Measurements from ENCODE around the gene CHRD. TPM values are rescaled to one million over a fixed set of nuclear protein-coding genes. Genes with fewer than 3 reads are reported as not detected.
A peak's percentile ranks its signal among the peaks of the same experiment; 100 is the strongest.

CHRD gene
- polyA plus RNA-seq (2012; ENCODE audit: low read depth, missing spikeins) = 0.05 TPM

- DNase-seq (ENCODE audit: insufficient read length, low spot score) (no peak), FAIRE-seq (no peak)
- TF ChIP-seq PAX5 (IDR thresholded peaks at IDR 0.05; ENCODE audit: insufficient read depth, low read length, severe bottlenecking) (no peak), SPI1 (IDR thresholded peaks at IDR 0.05; ENCODE audit: low read depth, low read length) (no peak), POU2F2 (IDR thresholded peaks at IDR 0.05; ENCODE audit: low read depth, low read length) (no peak), TAF1 (IDR thresholded peaks at IDR 0.05; ENCODE audit: low read depth, low read length) (no peak), POLR2A (IDR thresholded peaks at IDR 0.05; ENCODE audit: low read depth, low read length) (no peak), POLR2AphosphoS5 (IDR thresholded peaks at IDR 0.05; ENCODE audit: low read depth, low read length) (no peak)
Measured at GRCh38 chr3:184379358-184380184, at the start of gene CHRD. Gene CHRD, plus strand, starts transcription at chr3:184380054. Its CDS starts 265 bp downstream, at chr3:184380319.

GRCh38 chr3:184332370-184333090 lies 47.3 kb upstream of the CHRD start:
- FAIRE-seq = no peak
- no peak for DNase-seq (ENCODE audit: insufficient read length, low spot score)
- TF ChIP-seq POLR2AphosphoS5 (IDR thresholded peaks at IDR 0.05; ENCODE audit: low read depth, low read length) (0 out of 2 replicates have a peak, but pooled peaks have one; percentile 42), PAX5 (IDR thresholded peaks at IDR 0.05; ENCODE audit: insufficient read depth, low read length, severe bottlenecking) (no peak), POLR2A (IDR thresholded peaks at IDR 0.05; ENCODE audit: low read depth, low read length) (peak; percentile 11; the same call in 1 of the 2 replicates)

- no peak for FAIRE-seq
- no peak for DNase-seq (ENCODE audit: insufficient read length, low spot score)
- no peak for TF ChIP-seq PAX5 (IDR thresholded peaks at IDR 0.05; ENCODE audit: insufficient read depth, low read length, severe bottlenecking)
- peak; percentile 61 for TF ChIP-seq POLR2AphosphoS5 (IDR thresholded peaks at IDR 0.05; ENCODE audit: low read depth, low read length)
Measured at GRCh38 chr3:184333190-184333589, 46.7 kb upstream of the CHRD start.

- no peak for FAIRE-seq
- TF ChIP-seq POLR2AphosphoS5 (IDR thresholded peaks at IDR 0.05; ENCODE audit: low read depth, low read length) (peak; percentile 81), POLR2A (IDR thresholded peaks at IDR 0.05; ENCODE audit: low read depth, low read length) (peak; percentile 65), TAF1 (IDR thresholded peaks at IDR 0.05; ENCODE audit: low read depth, low read length) (no peak), SPI1 (IDR thresholded peaks at IDR 0.05; ENCODE audit: low read depth, low read length) (no peak)
Measured at GRCh38 chr3:184333700-184334099, 46.2 kb upstream of the CHRD start.

GRCh38 chr3:184334470-184335158 lies 45.2 kb upstream of the CHRD start:
- DNase-seq (ENCODE audit: insufficient read length, low spot score) = no peak
- no peak for FAIRE-seq
- TF ChIP-seq POLR2A (IDR thresholded peaks at IDR 0.05; ENCODE audit: low read depth, low read length) = no peak
- TF ChIP-seq TAF1 (IDR thresholded peaks at IDR 0.05; ENCODE audit: low read depth, low read length) = no peak
- no peak for TF ChIP-seq SPI1 (IDR thresholded peaks at IDR 0.05; ENCODE audit: low read depth, low read length)
- TF ChIP-seq PAX5 (IDR thresholded peaks at IDR 0.05; ENCODE audit: insufficient read depth, low read length, severe bottlenecking) = no peak
- no peak for TF ChIP-seq POU2F2 (IDR thresholded peaks at IDR 0.05; ENCODE audit: low read depth, low read length)
- TF ChIP-seq POLR2AphosphoS5 (IDR thresholded peaks at IDR 0.05; ENCODE audit: low read depth, low read length) = no peak; the same call in 1 of the 2 replicates

More at GRCh38 chr3:184333700-184334099, 46.2 kb upstream of the CHRD start:
- no peak for DNase-seq (ENCODE audit: insufficient read length, low spot score)

- DNase-seq (ENCODE audit: insufficient read length, low spot score) (no peak), FAIRE-seq (no peak)
- TF ChIP-seq POLR2AphosphoS5 (IDR thresholded peaks at IDR 0.05; ENCODE audit: low read depth, low read length) (no peak), POU2F2 (IDR thresholded peaks at IDR 0.05; ENCODE audit: low read depth, low read length) (no peak), SPI1 (IDR thresholded peaks at IDR 0.05; ENCODE audit: low read depth, low read length) (no peak), PAX5 (IDR thresholded peaks at IDR 0.05; ENCODE audit: insufficient read depth, low read length, severe bottlenecking) (no peak), TAF1 (IDR thresholded peaks at IDR 0.05; ENCODE audit: low read depth, low read length) (no peak), POLR2A (IDR thresholded peaks at IDR 0.05; ENCODE audit: low read depth, low read length) (no peak)
Measured at GRCh38 chr3:184335291-184335660, 44.6 kb upstream of the CHRD start.

- TF ChIP-seq POLR2A (IDR thresholded peaks at IDR 0.05; ENCODE audit: low read depth, low read length) (peak; percentile 90), TAF1 (IDR thresholded peaks at IDR 0.05; ENCODE audit: low read depth, low read length) (0 out of 2 replicates have a peak, but pooled peaks have one; percentile 34), SPI1 (IDR thresholded peaks at IDR 0.05; ENCODE audit: low read depth, low read length) (no peak), POU2F2 (IDR thresholded peaks at IDR 0.05; ENCODE audit: low read depth, low read length) (0 out of 2 replicates have a peak, but pooled peaks have one; percentile 21), POLR2AphosphoS5 (IDR thresholded peaks at IDR 0.05; ENCODE audit: low read depth, low read length) (peak; percentile 88; the same call in 1 of the 2 replicates), PAX5 (IDR thresholded peaks at IDR 0.05; ENCODE audit: insufficient read depth, low read length, severe bottlenecking) (peak; percentile 73)
- FAIRE-seq (peak; percentile 97), DNase-seq (ENCODE audit: insufficient read length, low spot score) (peak; percentile 90)
Measured at GRCh38 chr3:184335661-184336546, 44.0 kb upstream of the CHRD start.

GRCh38 chr3:184336547-184337398 lies 43.1 kb upstream of the CHRD start:
- no peak for FAIRE-seq
- TF ChIP-seq SPI1 (IDR thresholded peaks at IDR 0.05; ENCODE audit: low read depth, low read length) (0 out of 2 replicates have a peak, but pooled peaks have one; percentile 21), POLR2AphosphoS5 (IDR thresholded peaks at IDR 0.05; ENCODE audit: low read depth, low read length) (no peak), TAF1 (IDR thresholded peaks at IDR 0.05; ENCODE audit: low read depth, low read length) (no peak), PAX5 (IDR thresholded peaks at IDR 0.05; ENCODE audit: insufficient read depth, low read length, severe bottlenecking) (no peak), POU2F2 (IDR thresholded peaks at IDR 0.05; ENCODE audit: low read depth, low read length) (no peak), POLR2A (IDR thresholded peaks at IDR 0.05; ENCODE audit: low read depth, low read length) (no peak)
- DNase-seq (ENCODE audit: insufficient read length, low spot score) = no peak
